ENCODE results near the gene MICU2.

DNA sequence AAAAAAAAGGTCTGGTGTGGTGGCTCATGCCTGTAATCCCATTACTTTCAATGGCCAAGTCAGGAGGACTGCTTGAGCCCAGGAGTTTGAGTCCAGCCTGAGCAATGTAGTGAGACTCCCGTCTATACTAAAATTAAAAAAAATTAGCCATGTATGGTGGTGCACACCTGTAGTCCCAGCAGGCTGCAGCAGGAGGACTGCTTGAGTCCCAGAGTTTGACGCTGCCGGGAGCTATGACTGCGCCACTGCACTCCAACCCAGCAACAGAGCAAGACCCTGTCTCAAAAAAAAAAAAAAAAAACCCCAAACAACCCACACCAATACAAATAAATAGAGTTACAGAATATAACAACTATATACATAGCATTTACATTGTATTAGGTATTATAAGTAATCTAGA is 65.7 kb downstream of the MICU2 start:
- TF ChIP-seq, protein P1, sequence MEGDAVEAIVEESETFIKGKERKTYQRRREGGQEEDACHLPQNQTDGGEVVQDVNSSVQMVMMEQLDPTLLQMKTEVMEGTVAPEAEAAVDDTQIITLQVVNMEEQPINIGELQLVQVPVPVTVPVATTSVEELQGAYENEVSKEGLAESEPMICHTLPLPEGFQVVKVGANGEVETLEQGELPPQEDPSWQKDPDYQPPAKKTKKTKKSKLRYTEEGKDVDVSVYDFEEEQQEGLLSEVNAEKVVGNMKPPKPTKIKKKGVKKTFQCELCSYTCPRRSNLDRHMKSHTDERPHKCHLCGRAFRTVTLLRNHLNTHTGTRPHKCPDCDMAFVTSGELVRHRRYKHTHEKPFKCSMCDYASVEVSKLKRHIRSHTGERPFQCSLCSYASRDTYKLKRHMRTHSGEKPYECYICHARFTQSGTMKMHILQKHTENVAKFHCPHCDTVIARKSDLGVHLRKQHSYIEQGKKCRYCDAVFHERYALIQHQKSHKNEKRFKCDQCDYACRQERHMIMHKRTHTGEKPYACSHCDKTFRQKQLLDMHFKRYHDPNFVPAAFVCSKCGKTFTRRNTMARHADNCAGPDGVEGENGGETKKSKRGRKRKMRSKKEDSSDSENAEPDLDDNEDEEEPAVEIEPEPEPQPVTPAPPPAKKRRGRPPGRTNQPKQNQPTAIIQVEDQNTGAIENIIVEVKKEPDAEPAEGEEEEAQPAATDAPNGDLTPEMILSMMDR (conservative IDR thresholded peaks at IDR 0.05; ENCODE audit: low read length), result no peak
- TF ChIP-seq EZH2phosphoT487 (IDR thresholded peaks at IDR 0.05; ENCODE audit: borderline replicate concordance, low read depth, low read length), result no peak

All from OCI-LY7 (cell line).